Urinary bladder (tissue), 4 donors: ENCODE measurements around the gene CTSE. TPM values are rescaled to one million over a fixed set of nuclear protein-coding genes. Genes with fewer than 3 reads are reported as not detected.

Experiments
- DNase-seq: peaks from one replicate; pipeline ENCODE4 v3.0.0-alpha.2; 2015; ENCODE audit errors: extremely low spot score
- H3K27ac ChIP-seq: one replicate; pipeline ENCODE4 v1.5.1; 2013; ENCODE audit warnings: low read depth, mild to moderate bottlenecking, moderate library complexity
- H3K36me3 ChIP-seq: one replicate; pipeline ENCODE4 v1.6.1; 2013; ENCODE audit warnings: mild to moderate bottlenecking, moderate library complexity; ENCODE audit not compliant: insufficient read depth
- H3K4me1 ChIP-seq: one replicate; pipeline ENCODE4 v1.6.1; 2013; ENCODE audit warnings: mild to moderate bottlenecking, moderate library complexity; ENCODE audit not compliant: insufficient read depth
- H3K4me3 ChIP-seq: one replicate; pipeline ENCODE4 v1.5.1; 2013; ENCODE audit warnings: low read depth, low read length
- WGBS: extraction: QIAGEN DNeasy Blood & Tissue Kit; methylation state at CpG from one replicate; pipeline ENCODE4 v1.1.7; 2013; 5-methylcytosine and 5-hydroxymethylcytosine counted together
- polyA plus RNA-seq: library from polyadenylated mRNA; stranded (reverse); fragments of 200-250 nt; gene quantifications from one replicate; pipeline ENCODE4 v1.2.3, GENCODE V29; 2013
- total RNA-seq: library from RNA; depleted of rRNA; stranded (reverse); fragments of >200 nt; gene quantifications from one replicate; pipeline ENCODE4 v1.2.3, GENCODE V29; 2014
- donor health status: healthy with polysubstance abuse.
- donor health status: healthy.

The CTSE gene
- total and polyA plus RNA-seq, 2 donors = 0.26 to 0.72 TPM

DNA sequence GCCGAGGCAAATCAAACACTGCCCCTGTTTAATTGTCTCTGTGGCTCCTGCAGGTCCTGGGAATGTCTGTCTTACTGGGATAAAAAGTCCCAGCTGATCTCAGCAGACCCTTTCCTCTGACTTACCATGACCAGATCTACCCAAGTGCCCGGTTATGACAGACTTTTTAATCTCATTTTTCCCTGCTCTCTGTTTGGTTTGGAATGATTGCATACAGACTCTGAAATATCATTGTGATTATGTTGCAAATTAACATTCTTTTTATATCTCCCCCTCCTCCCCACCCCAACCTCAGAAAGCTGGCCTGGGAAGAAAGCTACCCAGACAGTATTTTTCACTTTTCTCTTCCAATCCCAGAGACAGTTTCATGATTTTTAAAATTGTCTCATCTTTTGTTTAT lies 36.8 kb downstream of the CTSE start:
- WGBS = 55% methylated on average over 2 of the region's 2 CpGs
- Histone ChIP-seq H3K36me3 (no peaks in the 10 kb centered on the region), H3K27ac (no peak overlapping the region), H3K4me3 (no peak overlapping the region), H3K4me1 (no peaks in the 10 kb centered on the region)
- no peak for DNase-seq

DNA sequence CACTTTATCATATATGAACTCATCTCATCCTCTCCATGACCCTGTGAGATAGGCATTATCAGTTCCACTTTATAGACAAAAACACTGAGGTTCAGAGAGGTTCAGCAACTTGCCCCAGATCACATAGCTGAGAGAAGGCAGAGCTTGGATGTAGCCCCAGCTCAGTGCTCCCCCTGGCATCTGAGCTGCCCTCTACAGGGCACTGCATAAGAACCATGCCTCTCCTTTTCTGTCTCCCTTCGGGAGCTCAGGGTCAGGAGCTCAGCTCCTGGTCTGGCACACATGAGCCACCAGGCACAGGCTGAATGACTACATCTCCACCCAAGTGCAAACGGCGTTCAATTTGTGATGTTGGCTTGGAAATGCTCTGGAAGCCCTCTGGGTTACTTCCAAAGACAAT lies 37.4 kb downstream of the CTSE start:
- Histone ChIP-seq H3K27ac (no peak overlapping the region), H3K4me3 (no peak overlapping the region), H3K4me1 (no peaks in the 10 kb centered on the region), H3K36me3 (no peaks in the 10 kb centered on the region)
- no peak for DNase-seq
- 75% methylated on average over 3 of the region's 3 CpGs for WGBS

- WGBS = 82% methylated on average over 9 of the region's 9 CpGs
- Histone ChIP-seq H3K4me3 (no peak overlapping the region), H3K36me3 (no peaks in the 10 kb centered on the region), H3K4me1 (no peaks in the 10 kb centered on the region), H3K27ac (no peak overlapping the region)
- DNase-seq = no peak
Measured at GRCh38 chr1:205985330-205986005, 38.2 kb downstream of the CTSE start.

- H3K27ac ChIP-seq = no peak overlapping the region
- 39% methylated on average over 14 of the region's 14 CpGs for WGBS
- no peaks in the 10 kb centered on the region for H3K36me3 ChIP-seq
- no peaks in the 10 kb centered on the region for H3K4me1 ChIP-seq
- no peak for DNase-seq
- no peak overlapping the region for H3K4me3 ChIP-seq
Measured at GRCh38 chr1:205983925-205984725, 39.6 kb downstream of the CTSE start.

GRCh38 chr1:205981257-205981656 lies 42.4 kb downstream of the CTSE start:
- 98% methylated on average over 1 of the region's 1 CpG for WGBS
- no peaks in the 10 kb centered on the region for H3K4me1 ChIP-seq
- no peak overlapping the region for H3K27ac ChIP-seq
- H3K4me3 ChIP-seq = no peak overlapping the region
- no peaks in the 10 kb centered on the region for H3K36me3 ChIP-seq
- DNase-seq = no peak

DNA sequence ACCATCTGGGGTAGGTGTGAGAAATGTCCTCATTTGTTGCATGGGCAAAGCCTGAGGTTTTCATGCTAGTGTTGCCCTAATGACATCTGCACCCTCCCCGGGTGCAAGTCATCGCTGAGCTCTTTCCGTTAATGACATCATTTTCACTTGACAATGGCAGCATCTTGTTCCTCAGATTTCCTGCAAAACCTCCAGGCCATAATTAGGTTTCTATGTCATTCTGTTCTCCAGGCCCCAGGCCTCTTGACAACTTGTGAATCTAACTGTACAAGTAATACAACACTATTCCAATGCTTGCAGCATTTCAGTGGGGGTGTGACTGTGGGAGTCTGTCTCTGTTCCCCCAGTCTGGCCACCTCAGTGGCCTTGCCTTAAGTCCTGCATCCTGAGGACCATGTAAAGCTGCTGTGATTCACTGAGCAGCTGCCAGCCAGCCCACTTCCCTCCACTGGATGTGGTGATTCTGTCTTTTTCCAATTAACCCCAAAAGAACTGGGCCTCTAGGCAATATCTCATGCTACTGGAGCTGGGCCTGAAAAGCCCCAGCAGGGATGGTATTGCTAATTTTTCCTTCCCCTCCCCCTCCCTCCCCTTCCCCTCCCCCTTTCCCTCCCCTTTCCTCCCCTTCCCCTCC lies 43.3 kb downstream of the CTSE start:
- Histone ChIP-seq H3K4me3 (no peak overlapping the region), H3K4me1 (no peaks in the 10 kb centered on the region), H3K36me3 (no peaks in the 10 kb centered on the region), H3K27ac (no peak overlapping the region)
- 74% methylated on average over 3 of the region's 3 CpGs for WGBS
- no peak for DNase-seq

DNA sequence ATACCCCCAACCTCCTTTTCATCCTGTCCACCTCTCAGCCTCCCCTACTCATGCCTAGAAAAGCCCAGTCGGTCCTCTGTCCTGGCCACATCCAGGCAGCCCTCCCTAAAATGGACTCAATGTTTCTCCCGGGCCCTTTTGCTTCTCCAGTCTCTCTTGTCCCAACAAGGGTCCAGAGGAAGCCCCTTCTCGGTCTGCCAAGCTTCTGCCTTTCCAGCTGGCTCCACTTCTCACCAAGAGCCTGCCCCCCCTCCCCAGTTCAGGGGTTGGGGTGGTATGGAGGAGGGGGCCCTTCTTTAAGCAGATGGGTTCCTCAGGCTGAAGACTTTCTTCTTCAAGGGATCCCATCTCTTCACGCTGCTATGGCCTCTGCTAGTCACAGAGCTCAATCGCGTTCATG lies 44.4 kb downstream of the CTSE start:
- H3K4me3 ChIP-seq = no peak overlapping the region
- H3K4me1 ChIP-seq = no peaks in the 10 kb centered on the region
- no peaks in the 10 kb centered on the region for H3K36me3 ChIP-seq
- no peak overlapping the region for H3K27ac ChIP-seq
- 90% methylated on average over 6 of the region's 6 CpGs for WGBS
- no peak for DNase-seq

DNA sequence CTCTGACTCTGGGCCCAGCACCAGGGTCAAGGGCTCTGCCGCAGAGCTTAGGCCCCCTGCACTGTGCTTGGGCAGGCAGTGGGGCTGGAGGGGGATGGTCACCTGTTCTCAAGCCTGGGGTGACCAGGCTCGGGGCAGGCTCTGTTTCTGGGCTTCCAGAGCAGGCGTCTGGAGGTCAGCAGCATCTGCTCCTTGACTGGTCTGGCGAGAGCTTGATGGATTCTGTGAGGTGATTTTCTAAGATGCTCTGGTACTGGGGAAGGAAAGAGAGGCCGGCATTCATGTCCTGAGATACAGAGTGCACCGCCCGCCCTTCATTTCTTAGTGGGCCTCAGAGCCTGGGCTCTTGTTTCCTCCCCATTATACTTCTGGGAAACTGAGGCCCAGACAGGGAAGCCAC lies 45.0 kb downstream of the CTSE start:
- no peaks in the 10 kb centered on the region for H3K36me3 ChIP-seq
- 77% methylated on average over 7 of the region's 7 CpGs for WGBS

GRCh38 chr1:205977402-205978014 lies 46.2 kb downstream of the CTSE start:
- Histone ChIP-seq H3K4me1 (no peaks in the 10 kb centered on the region), H3K27ac (no peak overlapping the region), H3K4me3 (no peak overlapping the region), H3K36me3 (no peaks in the 10 kb centered on the region)
- DNase-seq = no peak
- 72% methylated on average over 2 of the region's 2 CpGs for WGBS

More for the DNA sequence above, 45.0 kb downstream of the CTSE start:
- no peak overlapping the region for H3K27ac ChIP-seq
- H3K4me3 ChIP-seq = no peak overlapping the region
- no peak for DNase-seq
- no peaks in the 10 kb centered on the region for H3K4me1 ChIP-seq

DNA sequence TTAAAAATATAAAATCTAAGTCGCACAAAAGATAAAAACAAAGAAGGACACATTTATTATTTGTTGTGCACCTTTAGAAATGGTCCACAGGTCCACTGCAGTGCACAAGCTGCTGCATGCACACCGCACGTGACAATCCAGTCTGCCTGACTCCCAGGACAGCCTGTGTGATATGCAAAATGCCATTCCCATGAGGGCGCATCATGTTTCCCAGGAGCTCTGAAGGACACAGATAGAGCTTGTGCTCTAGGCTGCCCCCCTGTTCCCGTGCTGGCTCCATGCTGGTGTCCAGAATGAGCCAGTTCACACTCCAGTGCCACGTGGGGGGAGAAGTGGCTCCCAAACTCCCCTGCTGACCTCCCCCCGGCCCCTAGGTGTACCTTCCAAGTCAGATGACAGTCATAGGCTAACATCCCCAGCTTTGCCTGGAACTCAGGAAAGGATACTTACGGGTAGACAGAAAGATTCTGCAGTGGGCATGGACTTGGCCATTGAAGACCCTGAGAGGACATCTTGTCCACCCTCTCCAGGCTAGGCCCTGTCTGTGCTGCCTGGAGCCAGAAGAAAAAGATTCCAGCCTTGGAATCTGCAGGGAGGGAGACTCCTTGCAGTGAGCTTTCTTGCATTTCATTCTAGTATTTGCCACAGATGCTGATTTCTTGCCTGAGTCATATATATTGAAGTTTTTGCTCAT lies 46.8 kb downstream of the CTSE start:
- DNase-seq = no peak

DNA sequence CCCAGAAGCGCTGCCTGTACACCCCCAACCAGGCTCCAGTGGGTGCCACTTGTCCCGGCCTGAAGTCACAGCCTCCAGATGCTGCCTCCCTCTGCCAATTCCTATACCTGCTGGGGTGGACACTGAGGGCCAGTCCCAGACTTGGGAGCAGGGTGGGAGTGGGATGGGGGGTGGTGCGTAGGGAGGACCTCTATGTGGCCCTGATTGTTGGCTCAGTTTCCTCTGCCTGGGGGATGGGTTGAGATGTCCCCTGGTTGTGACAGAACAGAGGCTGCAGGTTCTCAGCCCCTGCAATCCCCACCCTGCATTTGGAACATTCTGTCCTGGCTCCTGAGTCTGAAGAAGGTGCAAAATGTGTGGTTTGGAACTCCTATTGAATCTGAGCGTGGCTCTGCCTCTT lies 47.7 kb downstream of the CTSE start:
- WGBS = 82% methylated on average over 4 of the region's 4 CpGs
- H3K4me1 ChIP-seq = no peaks in the 10 kb centered on the region
- H3K4me3 ChIP-seq = no peak overlapping the region
- no peaks in the 10 kb centered on the region for H3K36me3 ChIP-seq
- no peak overlapping the region for H3K27ac ChIP-seq
- DNase-seq = no peak

More for the DNA sequence above, 46.8 kb downstream of the CTSE start:
- Histone ChIP-seq H3K36me3 (no peaks in the 10 kb centered on the region), H3K4me1 (no peaks in the 10 kb centered on the region), H3K4me3 (no peak overlapping the region), H3K27ac (no peak overlapping the region)
- WGBS = 55% methylated on average over 8 of the region's 8 CpGs

DNA sequence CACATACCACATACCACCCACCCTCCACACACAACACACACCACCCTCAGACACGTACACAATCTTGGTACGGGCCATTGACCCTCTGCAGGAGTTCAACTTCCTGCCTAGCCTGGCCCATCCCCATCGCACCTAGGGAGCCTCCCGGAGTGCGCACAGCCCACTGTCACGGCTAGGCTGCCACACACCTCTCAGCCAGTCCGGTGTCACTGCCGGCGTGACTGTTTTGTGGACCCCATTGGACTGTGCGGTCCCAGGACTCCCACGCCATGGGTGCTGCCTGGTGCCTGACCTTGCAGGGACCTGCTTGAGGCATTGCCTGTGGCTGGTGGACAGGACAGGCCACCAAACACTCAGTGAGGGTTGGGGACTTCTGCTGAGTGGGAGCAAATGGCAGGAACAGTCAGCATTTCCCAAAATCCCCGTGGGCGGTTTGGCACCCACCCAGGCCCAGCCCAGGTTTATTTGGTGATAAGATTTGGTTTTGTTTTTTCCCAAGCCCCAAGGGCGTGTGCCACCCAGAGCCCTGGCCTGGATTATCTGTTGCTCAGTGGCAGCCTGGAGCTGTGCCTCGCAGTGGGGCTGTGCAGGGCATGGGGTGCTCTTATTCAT lies 48.2 kb downstream of the CTSE start:
- no peak for DNase-seq
- H3K4me3 ChIP-seq = no peak overlapping the region
- H3K36me3 ChIP-seq = no peaks in the 10 kb centered on the region
- H3K27ac ChIP-seq = no peak overlapping the region
- H3K4me1 ChIP-seq = no peaks in the 10 kb centered on the region
- WGBS = 69% methylated on average over 15 of the region's 15 CpGs

- Histone ChIP-seq H3K4me1 (no peaks in the 10 kb centered on the region), H3K27ac (no peak overlapping the region)
Measured at GRCh38 chr1:205974712-205975111, 49.0 kb downstream of the CTSE start.

More at GRCh38 chr1:205974712-205975111, 49.0 kb downstream of the CTSE start:
- no peak for DNase-seq
- Histone ChIP-seq H3K4me3 (no peak overlapping the region), H3K36me3 (no peaks in the 10 kb centered on the region)
- WGBS = 84% methylated on average over 3 of the region's 3 CpGs
